Fibroblast of the conjunctiva (primary cell): ENCODE measurements around the gene CTSK.
"Not testable (repeated sequence)": the region's sequence is repeated elsewhere in the genome, so short reads cannot be mapped to it uniquely, and the experiment has no call there.

Experiments
- DNase-seq: peaks from one replicate; pipeline ENCODE4 v3.0.0-alpha.2; 2010; ENCODE audit warnings: low read depth

Gene CTSK

DNA sequence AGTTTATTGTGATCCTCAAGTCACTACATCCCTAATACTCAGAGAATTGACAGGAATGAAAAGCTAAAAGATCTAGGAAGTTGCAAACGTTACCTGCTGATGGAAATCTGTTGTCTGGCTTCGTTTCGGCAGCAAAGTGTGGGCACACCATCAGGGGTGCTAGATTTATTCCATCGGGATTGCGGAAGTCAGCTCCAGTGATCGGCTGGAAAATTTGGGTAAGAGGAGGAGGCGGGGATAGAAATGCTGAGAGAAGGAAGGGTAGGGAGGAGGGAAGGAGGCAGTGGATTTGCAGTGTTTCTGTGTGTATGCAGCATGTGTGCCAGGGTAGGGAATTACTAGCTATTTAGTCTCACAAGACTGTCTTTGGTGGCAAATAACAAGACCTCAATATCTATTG, at the start of gene CTSK:
TSS of gene CTSK (minus strand) at position 140 of the 400 bp plus-strand sequence. CDS start 1,455 bp downstream, outside the sequence.
- peak; percentile 41 for DNase-seq

DNA sequence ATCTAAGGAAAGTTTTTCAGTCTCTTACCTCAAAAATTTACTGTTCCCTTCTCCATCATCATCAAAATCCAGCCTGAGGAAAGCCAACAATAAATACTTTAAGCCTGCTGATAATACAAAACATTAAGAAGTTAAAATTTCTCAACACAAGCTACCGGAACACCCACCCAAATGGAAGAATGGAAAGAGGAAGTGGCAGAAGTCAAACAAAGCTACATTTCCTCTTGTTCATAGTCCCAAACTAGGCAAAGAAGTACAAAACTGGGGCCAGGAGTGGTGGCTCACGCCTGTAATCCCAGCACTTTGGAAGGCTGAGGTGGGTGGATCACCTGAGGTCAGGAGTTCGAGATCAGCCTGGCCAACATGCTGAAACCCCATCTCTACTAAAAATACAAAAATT, 44.7 kb upstream of the CTSK start:
- DNase-seq, result not testable (repeated sequence)

DNA sequence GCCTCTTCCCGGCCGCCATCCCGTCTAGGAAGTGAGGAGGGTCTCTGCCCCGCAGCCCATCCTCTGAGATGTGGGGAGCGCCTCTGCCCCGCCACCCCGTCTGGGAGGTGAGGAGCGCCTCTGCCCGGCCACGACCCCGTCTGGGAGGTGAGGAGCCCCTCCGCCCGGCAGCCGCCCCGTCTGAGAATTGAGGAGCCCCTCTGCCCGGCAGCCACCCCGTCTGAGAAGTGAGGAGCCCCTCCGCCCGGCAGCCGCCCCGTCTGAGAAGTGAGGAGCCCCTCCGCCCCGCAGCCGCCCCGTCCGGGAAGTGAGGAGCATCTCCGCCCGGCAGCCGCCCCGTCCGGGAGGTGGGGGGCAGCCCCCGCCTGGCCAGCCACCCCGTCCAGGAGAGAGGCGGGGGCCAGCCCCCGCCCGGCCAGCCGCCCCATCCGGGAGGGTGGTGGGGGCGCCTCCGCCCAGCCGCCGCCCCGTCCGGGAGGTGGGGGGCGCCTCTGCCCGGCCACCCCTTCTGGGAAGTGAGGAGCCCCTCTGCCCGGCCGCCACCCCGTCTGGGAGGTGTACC, 42.8 kb upstream of the CTSK start:
- not testable (repeated sequence) for DNase-seq

DNA sequence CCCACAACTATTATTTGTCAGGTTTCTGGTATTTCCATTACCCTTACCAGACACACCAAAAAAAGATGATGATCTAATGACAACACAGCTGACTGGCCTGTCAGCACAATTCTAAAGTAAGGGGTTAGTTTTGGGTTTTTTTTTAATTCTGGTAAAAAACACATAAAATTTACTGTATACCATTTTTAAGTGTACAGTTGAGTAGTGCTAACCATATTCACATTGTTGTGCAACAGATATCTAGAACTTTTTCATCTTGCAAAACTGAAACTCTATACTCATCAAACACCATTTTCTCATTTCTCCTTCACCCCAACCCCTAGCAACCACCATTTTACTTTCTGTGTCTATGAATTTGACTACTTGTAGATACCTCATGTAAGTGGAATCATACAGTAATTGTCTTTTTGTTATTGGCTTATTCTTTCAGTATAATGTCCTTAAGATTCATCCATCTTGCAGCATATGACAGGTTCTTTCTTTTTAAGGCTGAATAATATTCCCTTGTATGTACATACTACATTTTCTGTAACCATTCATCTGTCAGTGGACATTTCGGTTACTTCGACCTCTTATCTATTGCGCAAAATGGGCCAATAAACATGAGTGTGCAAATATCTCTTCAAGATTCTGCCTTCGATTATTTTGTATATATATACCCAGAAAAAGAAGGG, 38.5 kb upstream of the CTSK start:
- no peak for DNase-seq

DNA sequence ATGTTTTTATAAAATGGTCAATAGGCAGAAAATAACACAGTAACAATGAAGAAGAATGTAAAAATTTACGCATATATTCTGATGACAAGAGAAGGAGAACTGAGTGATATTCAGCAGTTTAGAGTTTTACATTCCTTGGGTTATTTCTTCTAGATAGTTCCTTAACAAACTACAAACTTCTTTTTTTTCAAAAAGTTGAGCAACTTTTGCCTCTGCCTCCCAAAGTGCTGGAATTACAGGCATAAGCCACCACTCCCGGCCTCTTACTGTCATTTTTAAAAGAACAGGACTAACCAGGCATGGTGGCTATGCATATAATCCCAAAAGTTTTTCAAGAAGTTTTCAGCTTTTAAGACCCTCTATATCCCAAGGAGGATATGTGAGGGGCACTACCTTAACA, 35.4 kb upstream of the CTSK start:
- no peak for DNase-seq

DNA sequence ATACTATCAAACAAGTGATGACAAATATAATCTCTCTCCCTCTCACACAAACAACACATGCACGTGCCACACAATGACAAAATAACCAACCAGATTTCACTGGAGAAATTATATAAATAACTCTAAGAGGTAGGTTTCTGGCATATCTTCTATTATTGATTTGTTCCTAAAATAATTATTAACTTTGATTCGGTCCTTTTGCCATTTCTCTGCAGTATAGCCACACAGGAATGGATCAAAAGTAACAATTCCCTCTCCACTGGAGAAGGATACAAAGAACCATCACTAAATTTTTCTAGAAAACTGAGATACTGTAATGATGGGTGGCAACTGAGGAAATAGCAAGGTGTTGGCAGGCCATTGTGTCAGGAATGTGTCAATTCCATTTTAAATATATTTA, 34.9 kb upstream of the CTSK start:
- DNase-seq, result no peak

DNA sequence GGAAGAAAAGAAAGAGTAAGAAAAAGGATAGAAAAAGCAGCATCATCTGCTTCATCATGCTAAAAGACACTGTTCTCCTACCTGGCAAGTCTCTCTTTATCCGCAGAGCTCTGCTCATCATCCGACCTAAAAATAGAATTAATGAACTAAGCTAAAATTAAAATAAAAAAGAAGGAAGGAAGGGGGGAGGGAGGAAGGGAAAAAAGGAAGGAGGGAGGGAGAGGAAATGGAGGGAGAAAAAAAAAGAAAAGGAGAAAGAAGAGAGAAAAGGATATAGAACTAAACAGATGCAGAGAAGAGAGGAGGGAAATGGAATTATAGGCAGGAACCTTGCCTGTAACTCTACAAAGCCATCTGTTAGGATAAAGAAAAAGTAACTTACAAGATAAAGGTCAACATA, 34.3 kb upstream of the CTSK start:
- DNase-seq, result no peak

DNA sequence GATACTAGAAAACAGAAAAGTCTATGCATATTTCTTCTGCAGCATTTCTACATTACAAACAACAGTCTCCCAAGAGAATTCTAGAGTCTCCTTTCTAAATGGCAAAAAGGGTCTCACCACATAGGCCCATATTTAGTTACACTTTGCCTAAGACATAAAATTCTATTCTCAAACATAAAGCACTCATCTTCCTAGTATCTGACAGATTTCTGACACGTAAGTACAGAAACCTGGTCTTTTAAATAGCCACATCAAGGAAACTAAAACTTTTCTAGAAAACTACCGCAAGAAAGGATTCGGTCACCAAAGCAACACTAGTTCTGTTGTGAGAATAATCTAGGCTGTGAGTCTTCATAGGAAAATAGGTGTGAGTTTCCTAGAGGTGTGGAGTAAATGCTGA, 33.6 kb upstream of the CTSK start:
- no peak for DNase-seq

DNA sequence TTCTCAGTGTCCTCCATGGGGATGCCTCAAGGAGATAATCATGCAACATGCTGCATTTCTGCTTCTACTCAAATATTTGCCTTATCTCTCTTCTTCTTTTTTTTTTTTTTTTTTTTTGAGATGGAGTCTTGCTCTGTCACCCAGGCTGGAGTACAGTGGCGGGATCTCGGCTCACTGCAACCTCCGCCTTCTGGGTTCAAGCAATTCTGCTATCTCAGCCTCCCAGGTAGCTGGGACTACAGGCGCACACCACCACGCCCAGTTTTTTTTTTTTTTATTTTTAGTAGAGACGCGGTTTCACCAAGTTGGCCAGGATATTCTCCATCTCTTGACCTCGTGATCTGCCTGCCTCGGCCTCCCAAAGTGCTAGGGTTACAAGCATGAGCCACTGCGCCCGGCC, 32.8 kb upstream of the CTSK start:
- not testable (repeated sequence) for DNase-seq

DNA sequence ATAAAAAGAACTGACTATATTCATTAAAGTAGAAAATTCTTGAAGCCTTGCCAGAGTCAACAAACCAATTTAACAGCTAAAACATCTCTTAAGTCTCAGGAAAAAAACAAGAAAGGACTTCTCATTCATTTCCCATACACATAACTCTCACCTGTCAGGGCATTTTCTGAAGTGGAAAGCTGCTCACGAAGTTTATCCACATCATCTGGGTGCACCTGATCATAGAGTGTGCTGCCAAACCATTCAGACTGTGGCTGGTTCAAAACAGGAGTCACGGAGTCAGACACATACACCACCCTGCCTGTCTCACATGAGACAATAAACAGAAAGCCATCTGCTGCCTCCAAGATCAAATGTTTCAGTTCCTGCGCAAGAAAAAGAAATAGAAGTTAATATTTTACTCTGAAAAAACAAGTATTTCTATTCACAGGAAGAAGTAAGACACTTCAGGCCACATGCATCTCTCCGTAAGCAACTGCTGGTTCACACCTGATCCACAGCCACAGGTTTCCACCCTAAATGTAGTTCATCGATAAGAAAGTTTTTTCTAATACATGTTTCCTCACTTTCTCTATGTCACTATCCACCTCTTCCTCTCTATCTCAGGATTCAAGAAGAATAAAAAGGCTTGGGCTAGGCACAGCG, 28.2 kb upstream of the CTSK start:
- DNase-seq, result no peak

DNA sequence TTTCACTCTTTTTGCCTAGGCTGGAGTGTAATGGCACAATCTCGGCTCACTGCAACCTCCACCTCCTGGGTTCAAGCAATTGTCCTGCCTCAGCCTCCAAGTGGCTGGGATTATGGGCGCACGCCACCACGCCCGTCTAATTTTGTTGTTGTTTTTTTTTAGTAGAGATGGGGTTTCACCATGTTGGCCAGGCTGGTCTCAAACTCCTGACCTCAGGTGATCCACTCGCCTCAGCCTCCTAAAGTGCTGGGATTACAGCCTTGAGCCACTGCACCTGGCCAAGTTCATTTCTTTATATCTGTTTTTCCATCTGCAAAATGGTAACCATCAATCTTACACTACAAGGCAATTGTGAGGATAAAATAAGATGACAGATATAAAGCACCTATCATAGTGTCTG, 25.9 kb upstream of the CTSK start:
- DNase-seq, result not testable (repeated sequence)

DNA sequence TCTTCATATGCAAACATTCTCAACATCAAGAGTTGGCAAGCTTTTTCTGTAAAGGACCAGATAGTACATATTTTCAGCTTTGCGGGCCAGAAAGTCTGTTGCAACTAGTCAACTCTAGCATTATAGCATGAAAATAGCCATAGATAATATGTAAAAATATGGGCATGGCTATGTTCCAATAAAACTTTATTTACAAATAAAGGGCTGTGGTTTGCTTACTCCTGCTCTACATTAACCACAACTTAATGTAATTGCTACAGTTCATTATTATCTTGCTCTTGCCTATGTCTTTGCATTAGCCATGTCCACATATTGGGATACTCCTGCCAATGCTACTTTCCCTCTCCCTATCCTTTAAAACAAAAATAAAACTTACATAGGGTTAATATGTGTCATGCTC, 24.5 kb upstream of the CTSK start:
- DNase-seq, result no peak

DNA sequence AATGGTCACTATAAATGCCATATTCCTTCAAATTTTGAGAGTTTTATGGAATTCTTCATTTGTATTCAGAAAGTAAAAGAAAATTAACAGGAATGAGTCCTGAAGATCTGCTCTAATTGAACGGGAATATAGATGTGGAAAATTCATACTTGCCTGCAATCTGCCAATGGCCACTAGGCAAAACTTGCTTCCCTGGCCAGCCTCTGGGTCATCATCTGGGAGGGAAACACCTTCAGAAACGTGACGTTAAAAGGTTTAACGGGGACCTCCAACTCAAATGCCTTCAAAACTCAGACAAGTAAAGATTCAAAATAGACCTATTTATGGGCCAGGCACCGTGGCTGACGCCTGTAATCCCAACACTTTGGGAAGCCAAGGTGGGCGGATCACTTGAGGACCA, 21.7 kb upstream of the CTSK start:
- DNase-seq, result no peak

DNA sequence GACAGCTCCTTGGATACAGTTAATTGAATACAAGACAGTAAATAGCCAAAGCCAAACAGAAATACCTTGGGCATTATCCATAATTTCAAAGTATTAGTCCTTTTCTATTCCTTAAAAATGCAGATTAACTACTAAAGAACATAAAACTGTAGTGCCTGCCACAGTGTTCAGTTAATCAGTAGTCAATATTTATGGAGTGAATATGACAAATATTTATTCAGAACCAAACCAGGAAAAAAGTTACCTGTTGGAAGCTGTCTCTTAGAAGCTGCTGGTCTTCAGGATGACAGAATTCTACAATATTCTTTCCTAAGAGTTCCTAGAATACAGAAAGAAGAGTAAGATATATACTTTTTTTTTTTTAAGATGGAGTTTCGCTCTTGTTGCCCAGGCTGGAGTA, 18.2 kb upstream of the CTSK start:
- DNase-seq, result no peak

DNA sequence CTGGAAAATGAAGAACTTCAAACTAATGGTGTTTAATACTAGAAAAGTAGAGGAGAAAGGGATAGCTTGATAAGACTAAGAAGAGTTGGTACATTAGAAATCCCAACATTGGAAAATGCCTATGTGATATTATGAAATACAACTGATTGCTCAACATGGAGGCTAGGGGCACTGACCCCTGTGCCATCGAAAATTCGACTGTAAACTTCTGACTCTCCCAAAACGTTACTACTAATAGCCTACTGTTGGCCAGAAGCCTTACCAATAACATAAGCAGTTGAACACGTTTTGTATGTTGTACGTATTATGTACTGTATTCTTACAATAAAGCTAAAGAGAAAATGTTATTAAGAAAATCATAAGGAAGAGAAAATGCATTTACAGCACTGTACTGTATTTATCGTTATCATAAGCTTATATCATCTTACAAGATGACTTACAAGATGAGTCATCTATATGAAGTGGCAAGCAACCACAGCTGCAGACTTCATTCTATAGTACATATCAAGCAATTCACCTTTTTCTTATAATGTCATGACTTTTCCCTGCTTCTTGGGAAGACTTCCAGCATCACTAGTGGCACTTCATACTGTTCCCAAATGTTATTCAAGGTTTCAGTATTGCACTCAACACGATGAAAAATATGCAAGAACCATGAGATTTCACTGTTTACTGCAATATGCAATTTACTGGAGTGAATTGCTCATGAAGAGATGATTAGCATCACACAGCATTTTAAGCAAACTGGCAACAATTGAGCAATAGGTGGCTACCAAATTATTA, 12.9 kb upstream of the CTSK start:
- DNase-seq, result no peak

DNA sequence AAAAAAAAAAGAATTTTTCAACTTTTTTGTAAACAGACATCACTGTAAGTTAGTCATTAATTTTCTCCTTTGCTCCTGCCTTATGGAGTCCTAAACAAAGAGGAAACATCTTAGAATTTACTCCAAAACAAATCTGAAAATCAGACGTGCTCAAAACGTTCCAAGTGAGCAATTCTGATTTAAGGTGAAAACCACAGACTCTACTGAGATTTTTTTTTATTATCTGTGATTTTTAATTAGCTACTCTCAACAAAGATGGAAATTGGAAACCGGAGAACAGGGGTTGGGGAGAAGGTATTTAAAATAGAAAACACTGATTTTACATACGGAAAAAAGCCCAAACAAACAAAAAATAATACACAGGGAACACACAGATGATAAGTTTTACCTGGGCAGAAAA, 7.8 kb upstream of the CTSK start:
- DNase-seq, result no peak

DNA sequence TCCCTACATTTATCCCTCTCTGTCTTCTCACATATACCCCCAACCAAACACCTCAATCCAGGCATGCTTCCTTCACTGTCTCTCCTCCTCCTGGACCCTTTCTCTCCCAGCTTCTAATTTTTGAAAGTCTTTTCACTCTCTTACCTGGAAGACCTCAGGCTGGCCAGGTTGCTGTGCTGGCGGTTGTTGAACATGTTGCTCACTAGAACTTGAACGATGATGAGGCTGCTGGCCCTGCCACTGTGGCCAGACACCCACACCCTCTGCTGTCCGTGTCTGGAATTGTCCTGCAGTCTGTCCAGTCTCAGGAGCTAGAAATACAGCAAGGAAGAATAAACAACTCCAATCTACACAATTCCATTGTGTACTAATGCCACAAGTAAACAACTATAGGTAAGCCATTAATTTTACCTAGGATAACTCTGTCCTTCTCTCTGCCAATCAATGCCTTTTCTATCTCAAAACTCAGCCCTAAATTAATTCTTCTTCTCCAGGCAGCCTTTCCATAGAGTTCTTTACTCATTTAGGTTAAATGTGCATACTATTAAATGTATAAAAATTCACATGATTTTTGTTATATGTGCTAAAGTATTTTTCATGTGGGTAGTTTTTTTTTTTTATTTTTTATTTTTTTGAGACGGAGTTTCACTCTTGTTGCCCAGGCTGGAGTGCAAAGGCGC, 5.1 kb upstream of the CTSK start:
- DNase-seq, result peak; percentile 60

DNA sequence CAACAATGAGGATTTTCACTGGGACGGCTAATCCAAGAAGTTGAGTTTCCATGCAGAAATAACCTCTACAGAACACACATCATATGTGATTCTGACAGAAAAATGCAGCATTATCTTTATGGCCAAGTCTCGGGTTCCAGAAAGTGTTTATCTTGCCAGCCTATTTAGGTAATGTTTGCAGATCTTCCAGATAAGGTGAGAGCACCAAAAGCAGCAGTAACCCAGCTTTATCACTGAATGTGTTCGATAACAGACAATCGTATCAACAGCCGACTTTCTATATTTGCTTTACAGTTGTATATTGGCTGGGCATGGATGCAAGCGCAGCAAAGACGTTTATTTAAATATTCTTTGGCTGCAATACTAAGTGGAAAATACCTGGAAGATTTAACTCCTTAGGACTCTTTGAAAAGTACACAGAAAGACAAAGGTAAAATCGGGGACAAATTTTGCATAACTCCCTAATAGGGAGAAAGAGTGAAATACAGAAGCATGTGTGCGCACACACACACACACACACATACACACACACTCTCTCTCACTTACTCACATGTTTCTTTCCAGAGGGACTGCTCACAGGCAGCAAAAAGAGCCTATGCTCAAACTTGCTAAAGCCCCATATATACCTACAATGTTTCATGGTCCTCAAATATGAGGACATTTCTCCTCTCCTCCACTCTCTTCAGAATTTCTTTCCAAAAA, 3.0 kb upstream of the CTSK start:
- DNase-seq, result no peak

DNA sequence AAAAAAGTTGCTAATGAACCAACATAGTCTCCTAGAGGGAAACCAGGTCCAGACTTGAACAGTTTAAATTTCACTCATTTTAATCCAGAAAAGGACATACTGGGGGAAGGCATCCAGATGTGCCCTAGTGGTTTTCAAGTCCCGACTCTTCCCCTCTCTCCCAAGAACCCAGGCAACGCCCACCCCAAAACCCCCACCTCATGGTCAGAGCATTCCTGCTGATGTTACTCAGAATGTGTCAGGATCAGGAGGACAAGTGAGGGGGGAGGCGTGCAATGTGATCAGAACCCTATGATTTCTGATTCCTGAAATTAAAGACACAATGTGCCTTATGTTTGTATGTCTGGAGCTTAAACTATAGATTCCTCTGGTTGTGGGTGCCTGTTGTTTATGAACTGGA, 1.6 kb upstream of the CTSK start:
- DNase-seq, result peak; percentile 59

DNA sequence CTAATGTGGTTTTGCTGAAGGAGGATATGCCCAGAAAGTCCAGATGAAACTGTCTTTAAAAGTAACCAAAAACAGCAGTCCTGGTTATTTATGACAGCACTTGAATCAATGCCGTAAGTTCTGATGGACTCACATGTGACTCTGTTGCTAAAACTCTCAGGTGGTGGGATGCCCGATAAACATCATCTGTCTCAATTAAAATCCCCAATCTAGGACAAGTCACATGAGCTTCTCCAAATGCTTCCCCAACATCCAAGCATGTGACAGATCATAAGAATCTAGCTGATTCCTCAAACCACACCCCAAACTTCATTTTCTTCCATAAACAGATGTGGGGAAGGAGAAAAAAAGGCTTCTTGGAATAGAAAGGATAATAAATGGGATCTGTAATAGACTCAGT, 786 bp upstream of the CTSK start:
- DNase-seq, result no peak

DNA sequence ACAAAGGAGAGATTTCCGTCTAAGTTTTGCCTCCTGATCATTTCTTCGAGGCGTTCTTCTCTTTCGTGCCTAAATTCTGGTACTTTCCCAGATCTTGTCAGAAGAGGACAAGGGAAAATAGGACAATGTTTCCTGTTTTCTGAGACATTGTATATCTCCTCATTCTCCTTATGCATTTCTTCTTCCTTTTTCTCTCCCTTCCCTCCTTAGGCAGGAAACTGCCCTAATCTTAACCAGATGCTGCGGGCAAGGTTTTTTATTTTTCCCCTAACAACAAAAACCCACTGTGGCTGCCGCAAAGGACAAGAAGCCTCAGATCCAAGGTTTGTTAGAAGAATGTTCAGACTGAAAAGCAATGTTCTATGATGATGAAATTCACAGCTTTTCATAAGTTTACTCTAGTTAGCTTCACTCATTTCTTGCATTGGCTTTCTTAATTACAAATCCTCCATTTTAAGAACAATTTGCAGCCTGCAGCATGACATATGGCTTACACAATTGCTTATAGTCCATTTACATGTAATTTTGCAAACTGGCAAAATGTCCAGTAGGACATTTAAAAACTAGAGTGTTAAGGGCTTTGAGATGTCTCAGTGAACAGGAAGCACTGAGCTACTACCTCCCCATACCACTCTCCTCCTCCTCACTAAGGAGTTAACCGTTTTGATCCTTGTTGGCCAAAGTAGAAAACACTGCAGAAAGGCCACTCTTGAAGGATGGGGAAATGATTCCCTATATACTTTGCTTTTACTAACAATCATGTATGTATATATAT, 624 bp downstream of the CTSK start:
- DNase-seq, result no peak
